Measurements from ENCODE around the gene NOTUM.
"Not testable (repeated sequence)": the region's sequence is repeated elsewhere in the genome, so short reads cannot be mapped to it uniquely, and the experiment has no call there.

The NOTUM gene

GRCh38 chr17:81958633-81959342, 2.2 kb downstream of the NOTUM start:
- Mint-ChIP-seq H3K27me3 (peaks cover 28% of the 10 kb centered on the region), H3K27ac (no peak overlapping the region)

GRCh38 chr17:81957691-81958432, 3.1 kb downstream of the NOTUM start:
- H3K36me3 Mint-ChIP-seq (ENCODE audit: low read depth), result no peaks in the 10 kb centered on the region
- peaks cover 22% of the 10 kb centered on the region for H3K27me3 Mint-ChIP-seq
- no peak for DNase-seq
- H3K27ac Mint-ChIP-seq, result no peak overlapping the region
- no peaks in the 10 kb centered on the region for H3K9me3 Mint-ChIP-seq
- H3K4me3 Mint-ChIP-seq, result no peak overlapping the region
- H3K4me1 Mint-ChIP-seq (ENCODE audit: low read depth), result no peaks in the 10 kb centered on the region

More at GRCh38 chr17:81958633-81959342, 2.2 kb downstream of the NOTUM start:
- Mint-ChIP-seq H3K4me3 (peak overlapping the region; percentile 36), H3K36me3 (ENCODE audit: low read depth) (no peaks in the 10 kb centered on the region), H3K9me3 (no peaks in the 10 kb centered on the region), H3K4me1 (ENCODE audit: low read depth) (no peaks in the 10 kb centered on the region)
- DNase-seq, result no peak

- Mint-ChIP-seq H3K4me1 (ENCODE audit: low read depth) (no peaks in the 10 kb centered on the region), H3K4me3 (no peak overlapping the region), H3K9me3 (no peaks in the 10 kb centered on the region), H3K27ac (no peak overlapping the region), H3K36me3 (ENCODE audit: low read depth) (no peaks in the 10 kb centered on the region), H3K27me3 (peaks cover 14% of the 10 kb centered on the region)
- DNase-seq, result no peak
These were observed 4.1 kb downstream of the NOTUM start for GRCh38 chr17:81956607-81957589.

GRCh38 chr17:81955756-81956544, 5.0 kb downstream of the NOTUM start:
- H3K4me3 Mint-ChIP-seq, result no peak overlapping the region
- no peaks in the 10 kb centered on the region for H3K4me1 Mint-ChIP-seq (ENCODE audit: low read depth)
- H3K27ac Mint-ChIP-seq, result no peak overlapping the region
- peaks cover 14% of the 10 kb centered on the region for H3K27me3 Mint-ChIP-seq
- no peaks in the 10 kb centered on the region for H3K9me3 Mint-ChIP-seq
- no peaks in the 10 kb centered on the region for H3K36me3 Mint-ChIP-seq (ENCODE audit: low read depth)
- DNase-seq, result no peak

GRCh38 chr17:81955058-81955681, 5.8 kb downstream of the NOTUM start:
- no peaks in the 10 kb centered on the region for H3K4me1 Mint-ChIP-seq (ENCODE audit: low read depth)
- DNase-seq, result no peak
- H3K27ac Mint-ChIP-seq, result no peak overlapping the region
- H3K27me3 Mint-ChIP-seq, result peaks cover 11% of the 10 kb centered on the region
- no peaks in the 10 kb centered on the region for H3K9me3 Mint-ChIP-seq
- no peaks in the 10 kb centered on the region for H3K36me3 Mint-ChIP-seq (ENCODE audit: low read depth)
- H3K4me3 Mint-ChIP-seq, result no peak overlapping the region

GRCh38 chr17:81954131-81955057, 6.6 kb downstream of the NOTUM start:
- Mint-ChIP-seq H3K4me1 (ENCODE audit: low read depth) (no peaks in the 10 kb centered on the region), H3K4me3 (no peak overlapping the region), H3K9me3 (no peaks in the 10 kb centered on the region), H3K36me3 (ENCODE audit: low read depth) (no peaks in the 10 kb centered on the region), H3K27ac (no peak overlapping the region), H3K27me3 (peaks cover 11% of the 10 kb centered on the region)
- no peak for DNase-seq

GRCh38 chr17:81953443-81953842, 7.5 kb downstream of the NOTUM start:
- not testable (repeated sequence) for H3K36me3 Mint-ChIP-seq (ENCODE audit: low read depth); H3K4me3 Mint-ChIP-seq; H3K4me1 Mint-ChIP-seq (ENCODE audit: low read depth); H3K27ac Mint-ChIP-seq; H3K27me3 Mint-ChIP-seq; H3K9me3 Mint-ChIP-seq; DNase-seq

GRCh38 chr17:81952792-81953228, 8.2 kb downstream of the NOTUM start:
- no peak overlapping the region for H3K4me3 Mint-ChIP-seq
- no peak for DNase-seq
- H3K27ac Mint-ChIP-seq, result no peak overlapping the region
- H3K9me3 Mint-ChIP-seq, result no peaks in the 10 kb centered on the region
- H3K27me3 Mint-ChIP-seq, result no peaks in the 10 kb centered on the region
- no peaks in the 10 kb centered on the region for H3K36me3 Mint-ChIP-seq (ENCODE audit: low read depth)
- H3K4me1 Mint-ChIP-seq (ENCODE audit: low read depth), result no peaks in the 10 kb centered on the region

GRCh38 chr17:81951785-81952684, 9.0 kb downstream of the NOTUM start:
- H3K27ac Mint-ChIP-seq, result no peak overlapping the region
- H3K4me1 Mint-ChIP-seq (ENCODE audit: low read depth), result no peaks in the 10 kb centered on the region
- H3K36me3 Mint-ChIP-seq (ENCODE audit: low read depth), result no peaks in the 10 kb centered on the region

GRCh38 chr17:81950501-81950900, 10.5 kb downstream of the NOTUM start:
- no peak overlapping the region for H3K4me3 Mint-ChIP-seq
- no peak overlapping the region for H3K27ac Mint-ChIP-seq
- no peaks in the 10 kb centered on the region for H3K4me1 Mint-ChIP-seq (ENCODE audit: low read depth)
- H3K36me3 Mint-ChIP-seq (ENCODE audit: low read depth), result no peaks in the 10 kb centered on the region
- H3K27me3 Mint-ChIP-seq, result no peaks in the 10 kb centered on the region
- H3K9me3 Mint-ChIP-seq, result no peaks in the 10 kb centered on the region
- DNase-seq, result no peak

More at GRCh38 chr17:81951785-81952684, 9.0 kb downstream of the NOTUM start:
- H3K27me3 Mint-ChIP-seq, result no peaks in the 10 kb centered on the region
- H3K9me3 Mint-ChIP-seq, result no peaks in the 10 kb centered on the region
- no peak overlapping the region for H3K4me3 Mint-ChIP-seq
- DNase-seq, result no peak

GRCh38 chr17:81948635-81949378, 12.2 kb downstream of the NOTUM start:
- no peak overlapping the region for H3K27ac Mint-ChIP-seq
- no peaks in the 10 kb centered on the region for H3K36me3 Mint-ChIP-seq (ENCODE audit: low read depth)
- DNase-seq, result no peak
- no peaks in the 10 kb centered on the region for H3K27me3 Mint-ChIP-seq
- no peaks in the 10 kb centered on the region for H3K4me1 Mint-ChIP-seq (ENCODE audit: low read depth)
- H3K4me3 Mint-ChIP-seq, result no peak overlapping the region
- no peaks in the 10 kb centered on the region for H3K9me3 Mint-ChIP-seq

Measured in activated T-cell treated with anti-CD3 and anti-CD28 coated beads, Interleukin-2, amount 50 U/mL, for 24 hours (primary cell).